ENCODE measurements around the gene BRI3.

BRI3 gene

GRCh38 chr7:98240961-98241673, 40.4 kb upstream of the BRI3 start:
- Histone ChIP-seq H3K9me3 (ENCODE audit: control insufficient read depth in 2 of 2, low read length in 2 of 2) (no peaks in the 10 kb centered on the region), H3K4me1 (ENCODE audit: control insufficient read depth, insufficient read depth, low read length) (no peaks in the 10 kb centered on the region), H3K27ac (ENCODE audit: low read length) (no peak overlapping the region), H3K36me3 (ENCODE audit: control insufficient read depth in 2 of 2, insufficient read depth in 2 of 2, low read length in 2 of 2) (peaks cover 11 to 14% of the 10 kb centered on the region in 2 donors), H3K4me3 (ENCODE audit: low read length in 2 of 2) (no peak overlapping the region), H3K9ac (ENCODE audit: low read length in 2 of 2) (no peak overlapping the region), H3K27me3 (ENCODE audit: control insufficient read depth in 1 of 2, insufficient read depth in 2 of 2, low read length in 2 of 2) (no peaks in the 10 kb centered on the region)

DNA sequence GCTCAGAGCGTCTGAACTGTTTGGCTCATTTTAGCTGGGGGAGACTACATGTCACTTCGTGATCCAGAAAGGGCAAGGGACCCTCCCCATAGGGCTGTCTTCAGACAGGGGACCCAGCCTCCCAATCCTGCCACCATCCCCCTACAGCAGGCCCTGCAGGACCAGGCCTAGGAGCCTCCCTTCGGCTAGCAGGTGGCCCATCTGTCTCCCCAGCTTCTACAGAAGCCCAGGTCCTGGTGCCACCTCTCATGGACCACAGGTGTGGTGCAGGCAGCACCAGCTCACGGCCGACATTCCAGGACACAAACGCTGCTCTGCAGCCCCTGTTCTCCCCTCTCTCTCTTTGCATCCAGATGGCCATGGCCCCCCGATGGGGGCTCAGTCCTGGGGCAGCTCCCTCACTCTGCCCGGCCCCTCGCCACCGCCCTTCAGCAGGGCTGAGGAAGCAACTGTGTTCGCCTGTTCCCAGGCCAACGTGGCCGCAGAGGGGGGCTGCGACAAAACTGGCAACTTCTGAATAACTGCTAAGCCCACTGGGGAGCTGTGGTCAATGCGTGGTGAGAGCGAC, 39.7 kb upstream of the BRI3 start:
- Histone ChIP-seq H3K9me3 (ENCODE audit: control insufficient read depth in 2 of 2, low read length in 2 of 2) (no peaks in the 10 kb centered on the region), H3K4me3 (ENCODE audit: low read length in 2 of 2) (no peak overlapping the region), H3K27me3 (ENCODE audit: control insufficient read depth in 1 of 2, insufficient read depth in 2 of 2, low read length in 2 of 2) (no peaks in the 10 kb centered on the region), H3K9ac (ENCODE audit: low read length in 2 of 2) (no peak overlapping the region), H3K36me3 (ENCODE audit: control insufficient read depth in 2 of 2, insufficient read depth in 2 of 2, low read length in 2 of 2) (peaks cover 11 to 12% of the 10 kb centered on the region in 2 donors), H3K4me1 (ENCODE audit: control insufficient read depth, insufficient read depth, low read length) (no peaks in the 10 kb centered on the region), H3K27ac (ENCODE audit: low read length) (no peak overlapping the region)

DNA sequence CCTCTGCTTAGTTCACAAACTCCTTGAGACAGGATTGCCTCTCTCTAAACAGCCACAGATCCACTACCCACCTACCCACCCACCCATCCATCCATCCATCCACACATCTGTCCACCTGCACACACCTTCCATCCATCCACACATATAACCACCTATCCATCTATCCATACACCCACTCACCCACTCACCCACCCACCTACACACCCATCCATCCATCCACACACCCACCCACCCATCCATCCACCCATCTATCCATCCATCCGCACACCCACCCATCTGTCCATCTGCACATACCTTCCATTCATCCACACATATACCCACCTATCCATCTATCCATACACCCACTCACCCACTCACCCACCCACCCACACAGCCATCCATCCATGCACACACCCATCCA, 39.1 kb upstream of the BRI3 start:
- Histone ChIP-seq H3K27ac (ENCODE audit: low read length) (no peak overlapping the region), H3K9ac (ENCODE audit: low read length in 2 of 2) (no peak overlapping the region), H3K9me3 (ENCODE audit: control insufficient read depth in 2 of 2, low read length in 2 of 2) (no peaks in the 10 kb centered on the region), H3K36me3 (ENCODE audit: control insufficient read depth in 2 of 2, insufficient read depth in 2 of 2, low read length in 2 of 2) (peaks cover 11 to 12% of the 10 kb centered on the region in 2 donors), H3K4me3 (ENCODE audit: low read length in 2 of 2) (no peak overlapping the region), H3K4me1 (ENCODE audit: control insufficient read depth, insufficient read depth, low read length) (no peaks in the 10 kb centered on the region), H3K27me3 (ENCODE audit: control insufficient read depth in 1 of 2, insufficient read depth in 2 of 2, low read length in 2 of 2) (no peaks in the 10 kb centered on the region)

GRCh38 chr7:98242934-98243333, 38.6 kb upstream of the BRI3 start:
- Histone ChIP-seq H3K9ac (ENCODE audit: low read length in 2 of 2) (no peak overlapping the region), H3K4me1 (ENCODE audit: control insufficient read depth, insufficient read depth, low read length) (peaks cover under 1% of the 10 kb centered on the region), H3K36me3 (ENCODE audit: control insufficient read depth in 2 of 2, insufficient read depth in 2 of 2, low read length in 2 of 2) (peaks cover 11% of the 10 kb centered on the region in 2 donors), H3K4me3 (ENCODE audit: low read length in 2 of 2) (no peak overlapping the region), H3K9me3 (ENCODE audit: control insufficient read depth in 2 of 2, low read length in 2 of 2) (no peaks in the 10 kb centered on the region), H3K27ac (ENCODE audit: low read length) (no peak overlapping the region), H3K27me3 (ENCODE audit: control insufficient read depth in 1 of 2, insufficient read depth in 2 of 2, low read length in 2 of 2) (no peaks in the 10 kb centered on the region)

DNA sequence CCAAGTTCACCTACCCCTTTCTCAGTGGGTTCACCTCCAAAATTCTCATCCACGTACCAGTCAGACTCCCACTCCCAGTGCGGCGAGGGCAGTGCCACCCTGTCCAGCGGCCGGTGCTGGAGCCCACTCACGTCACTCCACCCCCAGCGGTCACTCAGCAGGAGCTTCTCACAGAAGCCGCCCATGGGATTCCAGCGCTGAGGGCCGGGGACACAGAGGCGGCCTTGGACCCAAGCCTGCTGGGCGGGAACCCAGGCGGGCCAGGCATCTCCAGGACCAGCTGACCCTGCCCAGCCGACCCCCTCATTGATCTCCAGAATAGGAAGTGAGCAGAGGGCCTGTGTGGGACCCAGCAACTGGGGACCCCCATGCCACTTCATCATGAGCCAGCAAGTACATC, 36.6 kb upstream of the BRI3 start:
- Histone ChIP-seq H3K4me1 (ENCODE audit: control insufficient read depth, insufficient read depth, low read length) (peaks cover 3% of the 10 kb centered on the region), H3K27me3 (ENCODE audit: control insufficient read depth in 1 of 2, insufficient read depth in 2 of 2, low read length in 2 of 2) (no peaks in the 10 kb centered on the region), H3K9ac (ENCODE audit: low read length in 2 of 2) (no peak overlapping the region), H3K36me3 (ENCODE audit: control insufficient read depth in 2 of 2, insufficient read depth in 2 of 2, low read length in 2 of 2) (peaks cover 5% of the 10 kb centered on the region in 2 donors), H3K4me3 (ENCODE audit: low read length in 2 of 2) (no peak overlapping the region), H3K27ac (ENCODE audit: low read length) (no peak overlapping the region), H3K9me3 (ENCODE audit: control insufficient read depth in 2 of 2, low read length in 2 of 2) (no peaks in the 10 kb centered on the region)

GRCh38 chr7:98248156-98248555, 33.3 kb upstream of the BRI3 start:
- Histone ChIP-seq H3K4me3 (ENCODE audit: low read length in 2 of 2) (no peak overlapping the region), H3K36me3 (ENCODE audit: control insufficient read depth in 2 of 2, insufficient read depth in 2 of 2, low read length in 2 of 2) (peaks cover 2 to 5% of the 10 kb centered on the region in 2 donors), H3K4me1 (ENCODE audit: control insufficient read depth, insufficient read depth, low read length) (peaks cover 22% of the 10 kb centered on the region), H3K9me3 (ENCODE audit: control insufficient read depth in 2 of 2, low read length in 2 of 2) (no peaks in the 10 kb centered on the region), H3K27me3 (ENCODE audit: control insufficient read depth in 1 of 2, insufficient read depth in 2 of 2, low read length in 2 of 2) (no peaks in the 10 kb centered on the region), H3K9ac (ENCODE audit: low read length in 2 of 2) (no peak overlapping the region), H3K27ac (ENCODE audit: low read length) (no peak overlapping the region)

GRCh38 chr7:98249106-98249505, 32.4 kb upstream of the BRI3 start:
- Histone ChIP-seq H3K36me3 (ENCODE audit: control insufficient read depth in 2 of 2, insufficient read depth in 2 of 2, low read length in 2 of 2) (peaks cover 2 to 5% of the 10 kb centered on the region in 2 donors), H3K4me1 (ENCODE audit: control insufficient read depth, insufficient read depth, low read length) (peaks cover 23% of the 10 kb centered on the region), H3K4me3 (ENCODE audit: low read length in 2 of 2) (no peak overlapping the region), H3K9me3 (ENCODE audit: control insufficient read depth in 2 of 2, low read length in 2 of 2) (no peaks in the 10 kb centered on the region), H3K27me3 (ENCODE audit: control insufficient read depth in 1 of 2, insufficient read depth in 2 of 2, low read length in 2 of 2) (no peaks in the 10 kb centered on the region), H3K27ac (ENCODE audit: low read length) (no peak overlapping the region), H3K9ac (ENCODE audit: low read length in 2 of 2) (no peak overlapping the region)

GRCh38 chr7:98250789-98251188, 30.7 kb upstream of the BRI3 start:
- Histone ChIP-seq H3K9ac (ENCODE audit: low read length in 2 of 2) (no peak overlapping the region), H3K4me1 (ENCODE audit: control insufficient read depth, insufficient read depth, low read length) (peaks cover 23% of the 10 kb centered on the region), H3K27ac (ENCODE audit: low read length) (no peak overlapping the region), H3K36me3 (ENCODE audit: control insufficient read depth in 2 of 2, insufficient read depth in 2 of 2, low read length in 2 of 2) (peaks cover 0 to 1% of the 10 kb centered on the region in 2 donors), H3K9me3 (ENCODE audit: control insufficient read depth in 2 of 2, low read length in 2 of 2) (no peaks in the 10 kb centered on the region), H3K27me3 (ENCODE audit: control insufficient read depth in 1 of 2, insufficient read depth in 2 of 2, low read length in 2 of 2) (no peaks in the 10 kb centered on the region), H3K4me3 (ENCODE audit: low read length in 2 of 2) (peak overlapping the region; percentile 89 to 97)

- peak overlapping the region; percentile 67 for H3K27ac ChIP-seq (ENCODE audit: low read length)
- peak overlapping the region; percentile 89 to 97 for H3K4me3 ChIP-seq (ENCODE audit: low read length in 2 of 2)
- peaks cover 23% of the 10 kb centered on the region for H3K4me1 ChIP-seq (ENCODE audit: control insufficient read depth, insufficient read depth, low read length)
- peak overlapping the region; percentile 77 to 83 for H3K9ac ChIP-seq (ENCODE audit: low read length in 2 of 2)
- peaks cover 0 to under 1% of the 10 kb centered on the region in 2 donors for H3K36me3 ChIP-seq (ENCODE audit: control insufficient read depth in 2 of 2, insufficient read depth in 2 of 2, low read length in 2 of 2)
- no peaks in the 10 kb centered on the region for H3K27me3 ChIP-seq (ENCODE audit: control insufficient read depth in 1 of 2, insufficient read depth in 2 of 2, low read length in 2 of 2)
- no peaks in the 10 kb centered on the region for H3K9me3 ChIP-seq (ENCODE audit: control insufficient read depth in 2 of 2, low read length in 2 of 2)
Observed at GRCh38 chr7:98251231-98251600, 30.3 kb upstream of the BRI3 start.

- H3K9ac ChIP-seq (ENCODE audit: low read length in 2 of 2), result peak within 1 kb of the TSS; percentile 77 to 83
- peaks cover 23% of the 10 kb centered on the region for H3K4me1 ChIP-seq (ENCODE audit: control insufficient read depth, insufficient read depth, low read length)
- H3K36me3 ChIP-seq (ENCODE audit: control insufficient read depth in 2 of 2, insufficient read depth in 2 of 2, low read length in 2 of 2), result peaks cover 0 to 2% of the 10 kb centered on the region in 2 donors
- H3K4me3 ChIP-seq (ENCODE audit: low read length in 2 of 2), result peak within 1 kb of the TSS; percentile 89 to 97
- no peaks in the 10 kb centered on the region for H3K9me3 ChIP-seq (ENCODE audit: control insufficient read depth in 2 of 2, low read length in 2 of 2)
- no peaks in the 10 kb centered on the region for H3K27me3 ChIP-seq (ENCODE audit: control insufficient read depth in 1 of 2, insufficient read depth in 2 of 2, low read length in 2 of 2)
- peak within 1 kb of the TSS; percentile 67 for H3K27ac ChIP-seq (ENCODE audit: low read length)
Observed at GRCh38 chr7:98251601-98252424, 29.7 kb upstream of the BRI3 start, which contains the start of gene TECPR1. Gene TECPR1 (minus strand): TSS chr7:98252232. CDS start chr7:98246146, 6,086 bp downstream.
